ENCODE data around the gene EPS15. TPM values are rescaled to one million over a fixed set of nuclear protein-coding genes. Genes with fewer than 3 reads are reported as not detected.
A peak's percentile ranks its signal among the peaks of the same experiment; 100 is the strongest.

Gene EPS15
- total and polyA plus RNA-seq, 10 of the 15 experiments (the other 5 are each of a cell fraction or from before 2014, with no cell fraction given): 24.7 to 87.8 (median 56.3) TPM

DNA sequence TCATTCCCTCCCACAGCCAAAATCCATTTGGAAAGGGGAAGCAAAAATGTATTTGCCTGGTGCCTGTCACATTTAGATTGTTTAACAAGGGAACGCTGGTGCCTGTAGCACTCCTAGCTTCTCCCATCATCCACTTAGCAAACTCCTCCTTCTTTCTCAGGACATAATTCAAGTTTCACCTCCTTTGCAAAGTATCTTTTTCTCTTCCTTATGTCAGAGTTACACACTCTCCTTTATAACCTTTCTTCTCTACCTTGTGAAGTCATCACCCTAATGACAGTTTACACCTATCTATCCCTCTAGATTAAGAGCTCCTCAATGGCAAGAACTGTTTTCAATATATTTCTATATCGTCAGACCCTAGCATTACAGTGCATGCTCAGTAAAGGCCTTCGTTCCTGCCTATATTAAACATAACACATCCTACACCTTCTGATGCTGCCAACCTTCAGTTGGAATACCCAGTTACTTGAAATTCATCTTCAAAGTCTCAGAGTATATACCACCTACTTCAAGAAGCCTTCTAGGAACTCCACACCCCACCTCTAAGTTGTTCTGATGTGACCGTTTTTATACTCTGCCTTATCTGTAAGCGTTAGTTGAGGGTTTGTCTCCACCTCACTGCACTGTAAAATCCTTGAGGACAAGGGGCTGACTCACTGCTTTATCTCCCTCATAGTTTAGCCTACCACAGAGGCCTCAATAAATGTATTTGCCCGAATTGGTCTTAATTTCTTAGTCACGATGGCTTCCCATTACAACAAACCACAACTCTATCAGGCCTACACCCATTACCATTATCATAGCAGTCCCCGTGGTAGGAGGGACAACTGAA is 1.0 kb upstream of the EPS15 start:
- whole genome bisulfite sequencing (ENCODE audit: insufficient coverage, insufficient replicate concordance, low lambda C conversion rate, missing lambda C conversion rate): 81% methylated on average over 8 of the region's 8 CpGs
- Histone ChIP-seq H4K20me1 (ENCODE audit: control insufficient read depth, insufficient read depth) (no peaks in the 10 kb centered on the region), H3K4me3 (no peak overlapping the region), H3K27me3 (replicated peaks in 1 of 2; ENCODE audit: control insufficient read depth in 2 of 2, insufficient read depth in 2 of 2, low read length in 1 of 2) (no peaks in the 10 kb centered on the region), H3K79me2 (ENCODE audit: control insufficient read depth, insufficient read depth, low read length) (peaks cover 40% of the 10 kb centered on the region), H3K4me1 (ENCODE audit: control insufficient read depth, insufficient read depth, low read length) (peaks cover 11% of the 10 kb centered on the region), H3K27ac (ENCODE audit: control insufficient read depth, insufficient read depth) (no peak overlapping the region), H3K9me3 (replicated peaks; ENCODE audit: control insufficient read depth, insufficient read depth, low read length) (no peaks in the 10 kb centered on the region), H3K36me3 (ENCODE audit: control insufficient read depth in 2 of 2, insufficient read depth in 2 of 2, low read length in 1 of 2) (peaks cover 0 to 3% of the 10 kb centered on the region in 2 experiments; a peak in 1 of 4 replicates), H3K4me2 (ENCODE audit: control insufficient read depth, insufficient read depth) (peak overlapping the region; percentile 11; the same call in 1 of the 2 replicates), H2AFZ (ENCODE audit: control insufficient read depth, low read depth, low read length) (peak overlapping the region; percentile 21), H3K9ac (ENCODE audit: control insufficient read depth, insufficient read depth, low read length) (no peak overlapping the region)
- ChIA-PET CTCF (interaction anchor here (1.1 to 2.3 kb wide), 3 partner anchors 14 to 15 kb away, joined by 3 to 9 read pairs (median 7); no protein-coding TSS in a partner anchor), SMC1A (ENCODE audit: uncharacterized antibody, unreplicated experiment) (interaction anchor here (1.0 to 7.2 kb wide), 10 partner anchors 10 to 110 kb away, joined by 3 to 147 read pairs (median 6); no protein-coding TSS in a partner anchor), RAD21 (ENCODE audit: unreplicated experiment) (interaction anchor here (0.7 to 6.0 kb wide), 6 partner anchors 9 to 77 kb away, joined by 3 to 111 read pairs (median 6); no protein-coding TSS in a partner anchor), POLR2A (interaction anchor here (1.0 to 5.6 kb wide), 5 partner anchors 10 to 59 kb away, joined by 3 to 83 read pairs (median 7); no protein-coding TSS in a partner anchor)
- ATAC-seq (no peak), DNase-seq (ENCODE audit: low read depth, low spot score) (no peak), FAIRE-seq (no peak)
- TSS peak; percentile 52 for BruUV-seq (replicated peaks)
- intact Hi-C loops (cut with micrococcal nuclease; ENCODE audit: unreplicated experiment): loop anchor here (5.0 to 10.0 kb wide), 3 partner anchors 78 to 285 kb away; partner anchors contain the start of gene RNF11
- in situ Hi-C loops (cut with MboI): no loop called here
- TF ChIP-seq TCF12 (IDR thresholded peaks at IDR 0.05; ENCODE audit: low read depth, low read length): no peak
- TF ChIP-seq ZBED1 (IDR thresholded peaks at IDR 0.05; ENCODE audit: borderline replicate concordance): no peak
- no peak for TF ChIP-seq ZNF217 (IDR thresholded peaks at IDR 0.05)
- TF ChIP-seq CREM (IDR thresholded peaks at IDR 0.05; ENCODE audit: low read depth): no peak
- TF ChIP-seq SRF (IDR thresholded peaks at IDR 0.05; ENCODE audit: low read depth in 2 of 2, low read length in 2 of 2): no peak
- no peak for TF ChIP-seq PML (IDR thresholded peaks at IDR 0.05; ENCODE audit: low read length)
- TF ChIP-seq, protein P1, sequence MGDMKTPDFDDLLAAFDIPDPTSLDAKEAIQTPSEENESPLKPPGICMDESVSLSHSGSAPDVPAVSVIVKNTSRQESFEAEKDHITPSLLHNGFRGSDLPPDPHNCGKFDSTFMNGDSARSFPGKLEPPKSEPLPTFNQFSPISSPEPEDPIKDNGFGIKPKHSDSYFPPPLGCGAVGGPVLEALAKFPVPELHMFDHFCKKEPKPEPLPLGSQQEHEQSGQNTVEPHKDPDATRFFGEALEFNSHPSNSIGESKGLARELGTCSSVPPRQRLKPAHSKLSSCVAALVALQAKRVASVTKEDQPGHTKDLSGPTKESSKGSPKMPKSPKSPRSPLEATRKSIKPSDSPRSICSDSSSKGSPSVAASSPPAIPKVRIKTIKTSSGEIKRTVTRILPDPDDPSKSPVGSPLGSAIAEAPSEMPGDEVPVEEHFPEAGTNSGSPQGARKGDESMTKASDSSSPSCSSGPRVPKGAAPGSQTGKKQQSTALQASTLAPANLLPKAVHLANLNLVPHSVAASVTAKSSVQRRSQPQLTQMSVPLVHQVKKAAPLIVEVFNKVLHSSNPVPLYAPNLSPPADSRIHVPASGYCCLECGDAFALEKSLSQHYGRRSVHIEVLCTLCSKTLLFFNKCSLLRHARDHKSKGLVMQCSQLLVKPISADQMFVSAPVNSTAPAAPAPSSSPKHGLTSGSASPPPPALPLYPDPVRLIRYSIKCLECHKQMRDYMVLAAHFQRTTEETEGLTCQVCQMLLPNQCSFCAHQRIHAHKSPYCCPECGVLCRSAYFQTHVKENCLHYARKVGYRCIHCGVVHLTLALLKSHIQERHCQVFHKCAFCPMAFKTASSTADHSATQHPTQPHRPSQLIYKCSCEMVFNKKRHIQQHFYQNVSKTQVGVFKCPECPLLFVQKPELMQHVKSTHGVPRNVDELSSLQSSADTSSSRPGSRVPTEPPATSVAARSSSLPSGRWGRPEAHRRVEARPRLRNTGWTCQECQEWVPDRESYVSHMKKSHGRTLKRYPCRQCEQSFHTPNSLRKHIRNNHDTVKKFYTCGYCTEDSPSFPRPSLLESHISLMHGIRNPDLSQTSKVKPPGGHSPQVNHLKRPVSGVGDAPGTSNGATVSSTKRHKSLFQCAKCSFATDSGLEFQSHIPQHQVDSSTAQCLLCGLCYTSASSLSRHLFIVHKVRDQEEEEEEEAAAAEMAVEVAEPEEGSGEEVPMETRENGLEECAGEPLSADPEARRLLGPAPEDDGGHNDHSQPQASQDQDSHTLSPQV (IDR thresholded peaks at IDR 0.05): no peak
- TF ChIP-seq, protein P2, sequence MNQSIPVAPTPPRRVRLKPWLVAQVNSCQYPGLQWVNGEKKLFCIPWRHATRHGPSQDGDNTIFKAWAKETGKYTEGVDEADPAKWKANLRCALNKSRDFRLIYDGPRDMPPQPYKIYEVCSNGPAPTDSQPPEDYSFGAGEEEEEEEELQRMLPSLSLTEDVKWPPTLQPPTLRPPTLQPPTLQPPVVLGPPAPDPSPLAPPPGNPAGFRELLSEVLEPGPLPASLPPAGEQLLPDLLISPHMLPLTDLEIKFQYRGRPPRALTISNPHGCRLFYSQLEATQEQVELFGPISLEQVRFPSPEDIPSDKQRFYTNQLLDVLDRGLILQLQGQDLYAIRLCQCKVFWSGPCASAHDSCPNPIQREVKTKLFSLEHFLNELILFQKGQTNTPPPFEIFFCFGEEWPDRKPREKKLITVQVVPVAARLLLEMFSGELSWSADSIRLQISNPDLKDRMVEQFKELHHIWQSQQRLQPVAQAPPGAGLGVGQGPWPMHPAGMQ (IDR thresholded peaks at IDR 0.05; ENCODE audit: borderline replicate concordance): no peak
- TF ChIP-seq SMAD5 (IDR thresholded peaks at IDR 0.05; ENCODE audit: low read depth): no peak
- no peak for TF ChIP-seq YY1 (IDR thresholded peaks at IDR 0.05; ENCODE audit: low read depth, low read length)
- TF ChIP-seq BCL11A (IDR thresholded peaks at IDR 0.05; ENCODE audit: low read depth, low read length): no peak
- TF ChIP-seq RAD21 (IDR thresholded peaks at IDR 0.05; ENCODE audit: insufficient read depth, low read depth, low read length): no peak
- no peak for TF ChIP-seq CHD4 (IDR thresholded peaks at IDR 0.05)
- TF ChIP-seq BMI1 (IDR thresholded peaks at IDR 0.05; ENCODE audit: borderline replicate concordance): no peak
- TF ChIP-seq ZZZ3 (IDR thresholded peaks at IDR 0.05; ENCODE audit: control insufficient read depth, insufficient read length, low read depth): no peak
- TF ChIP-seq ZNF622 (IDR thresholded peaks at IDR 0.05): no peak
